Right atrium auricular region (tissue), 2 donors: ENCODE measurements around the gene SEPTIN14. TPM values are rescaled to one million over a fixed set of nuclear protein-coding genes. Genes with fewer than 3 reads are reported as not detected.
"Not testable (repeated sequence)": the region's sequence is repeated elsewhere in the genome, so short reads cannot be mapped to it uniquely, and the experiment has no call there.

ENCODE experiments used
- DNase-seq: peaks from one replicate; pipeline ENCODE4 v3.0.0-alpha.2; 2019; ENCODE audit warnings: low spot score
- H3K27ac ChIP-seq, 2 donors: fragments of 200-600 bp; sonication (generic); 1 replicate in 1 of 2; 2 replicates in 1 of 2; pipeline ENCODE4 v1.5.1; 2016 to 2019
- H3K27me3 ChIP-seq, 2 donors: fragments of 200-600 bp; sonication (generic); one replicate each; pipeline versions ENCODE4 v1.5.1 to v1.6.0; 2017 to 2019
- H3K36me3 ChIP-seq: fragments of 200-600 bp; sonication (generic); one replicate; pipeline ENCODE4 v1.5.1; 2016
- H3K4me1 ChIP-seq, 2 donors: fragments of 200-600 bp; sonication (generic); one replicate each; pipeline versions ENCODE4 v1.5.1 to v1.6.0; 2017 to 2019
- H3K4me3 ChIP-seq, 2 donors: fragments of 200-600 bp; sonication (generic); 1 replicate in 1 of 2; 2 replicates in 1 of 2; pipeline ENCODE4 v1.5.1; 2017 to 2019; ENCODE audit warnings: mild to moderate bottlenecking in 1 of 2, moderate library complexity in 1 of 2
- H3K9me3 ChIP-seq, 2 donors: fragments of 200-600 bp; sonication (generic); one replicate each; pipeline ENCODE4 v1.5.1; 2019
- total RNA-seq, 2 donors: library from RNA; depleted of rRNA; stranded (reverse); fragments of >200 nt; gene quantifications; one replicate each; pipeline ENCODE4 v1.1.0, GENCODE V29; 2016
- TF ChIP-seq, protein P1 (sequence below), 2 donors: fragments of 200-600 bp; sonication (generic); IDR thresholded peaks; one replicate each; pipeline ENCODE4 v1.5.1; 2019; ENCODE audit warnings: antibody characterized with exemption in 2 of 2

The SEPTIN14 gene
- total RNA-seq, 2 donors from 2014 or later, result not detected

DNA sequence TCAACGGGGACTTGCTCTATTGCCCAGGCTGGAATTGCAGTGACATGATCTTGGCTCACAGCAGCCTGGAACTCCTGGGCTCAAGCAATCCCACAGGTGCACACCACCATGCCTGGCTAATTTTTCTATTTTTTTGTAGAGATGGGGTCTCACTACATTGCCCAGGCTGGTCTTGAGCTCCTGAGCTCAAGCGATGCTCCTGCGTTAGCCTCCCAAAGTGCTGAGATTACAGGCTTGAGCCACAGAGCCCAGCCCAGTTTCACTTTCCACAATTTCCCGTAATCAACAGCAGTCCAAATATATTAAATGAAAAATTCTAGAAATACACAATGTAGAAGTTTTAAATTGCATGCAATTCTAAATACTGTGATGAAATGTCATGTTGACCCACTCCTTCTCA is 24.0 kb downstream of the SEPTIN14 start:
- DNase-seq, result no peak
- H3K9me3 ChIP-seq, result no peaks in the 10 kb centered on the region
- TF ChIP-seq, protein P1, sequence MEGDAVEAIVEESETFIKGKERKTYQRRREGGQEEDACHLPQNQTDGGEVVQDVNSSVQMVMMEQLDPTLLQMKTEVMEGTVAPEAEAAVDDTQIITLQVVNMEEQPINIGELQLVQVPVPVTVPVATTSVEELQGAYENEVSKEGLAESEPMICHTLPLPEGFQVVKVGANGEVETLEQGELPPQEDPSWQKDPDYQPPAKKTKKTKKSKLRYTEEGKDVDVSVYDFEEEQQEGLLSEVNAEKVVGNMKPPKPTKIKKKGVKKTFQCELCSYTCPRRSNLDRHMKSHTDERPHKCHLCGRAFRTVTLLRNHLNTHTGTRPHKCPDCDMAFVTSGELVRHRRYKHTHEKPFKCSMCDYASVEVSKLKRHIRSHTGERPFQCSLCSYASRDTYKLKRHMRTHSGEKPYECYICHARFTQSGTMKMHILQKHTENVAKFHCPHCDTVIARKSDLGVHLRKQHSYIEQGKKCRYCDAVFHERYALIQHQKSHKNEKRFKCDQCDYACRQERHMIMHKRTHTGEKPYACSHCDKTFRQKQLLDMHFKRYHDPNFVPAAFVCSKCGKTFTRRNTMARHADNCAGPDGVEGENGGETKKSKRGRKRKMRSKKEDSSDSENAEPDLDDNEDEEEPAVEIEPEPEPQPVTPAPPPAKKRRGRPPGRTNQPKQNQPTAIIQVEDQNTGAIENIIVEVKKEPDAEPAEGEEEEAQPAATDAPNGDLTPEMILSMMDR (IDR thresholded peaks at IDR 0.05), result no peak
- H3K4me1 ChIP-seq, result no peaks in the 10 kb centered on the region
- H3K27ac ChIP-seq, result no peak overlapping the region
- no peaks in the 10 kb centered on the region for H3K36me3 ChIP-seq
- no peaks in the 10 kb centered on the region for H3K27me3 ChIP-seq
- H3K4me3 ChIP-seq, result no peak overlapping the region

DNA sequence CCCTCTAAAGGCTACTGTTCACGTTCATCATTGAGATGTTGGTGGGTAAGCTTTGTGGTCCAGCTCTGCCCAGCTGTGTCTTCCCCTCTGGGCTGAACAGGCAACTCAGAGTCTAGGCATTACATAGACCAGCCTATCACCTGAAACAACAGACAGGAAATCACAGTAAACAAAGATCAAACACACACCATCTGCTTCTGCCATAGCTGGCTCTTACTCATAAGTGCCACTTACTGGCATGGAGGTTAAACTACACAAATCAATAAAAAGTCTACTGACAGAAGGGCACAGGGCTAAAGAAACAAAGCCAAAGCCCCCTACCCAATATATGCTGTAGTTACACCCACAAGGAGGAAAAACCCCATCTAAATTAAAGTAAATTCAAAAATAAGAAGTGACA is 35.0 kb downstream of the SEPTIN14 start:
- Histone ChIP-seq H3K27ac (no peak overlapping the region), H3K4me3 (no peak overlapping the region), H3K27me3 (no peaks in the 10 kb centered on the region), H3K4me1 (no peaks in the 10 kb centered on the region), H3K36me3 (no peaks in the 10 kb centered on the region), H3K9me3 (peaks cover 4 to 52% of the 10 kb centered on the region in 2 donors)
- TF ChIP-seq, protein P1 (IDR thresholded peaks at IDR 0.05), result no peak
- DNase-seq, result no peak

DNA sequence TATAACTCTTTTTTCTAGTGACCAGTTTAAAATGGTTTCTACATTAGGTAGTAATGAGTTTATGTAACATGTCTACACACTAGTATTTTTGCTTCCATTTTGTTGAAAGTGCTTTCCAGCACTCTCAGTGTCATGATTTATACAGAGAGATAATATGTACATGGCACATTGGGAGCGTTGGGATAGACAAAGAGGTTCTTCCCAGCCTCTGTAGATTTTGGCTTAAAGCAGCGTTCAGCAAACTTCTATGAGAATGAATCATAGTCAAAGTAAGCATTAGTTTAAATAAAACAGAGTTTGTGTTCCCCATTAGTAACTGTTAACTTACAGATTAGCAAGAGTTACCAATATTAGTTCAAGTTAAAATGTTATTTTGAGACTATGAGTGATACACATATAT is 43.9 kb downstream of the SEPTIN14 start:
- no peak for DNase-seq
- TF ChIP-seq, protein P1 (IDR thresholded peaks at IDR 0.05), result no peak
- Histone ChIP-seq H3K27ac (no peak overlapping the region), H3K27me3 (no peaks in the 10 kb centered on the region), H3K9me3 (peaks cover 4 to 43% of the 10 kb centered on the region in 2 donors), H3K4me1 (no peaks in the 10 kb centered on the region), H3K4me3 (no peak overlapping the region), H3K36me3 (no peaks in the 10 kb centered on the region)

DNA sequence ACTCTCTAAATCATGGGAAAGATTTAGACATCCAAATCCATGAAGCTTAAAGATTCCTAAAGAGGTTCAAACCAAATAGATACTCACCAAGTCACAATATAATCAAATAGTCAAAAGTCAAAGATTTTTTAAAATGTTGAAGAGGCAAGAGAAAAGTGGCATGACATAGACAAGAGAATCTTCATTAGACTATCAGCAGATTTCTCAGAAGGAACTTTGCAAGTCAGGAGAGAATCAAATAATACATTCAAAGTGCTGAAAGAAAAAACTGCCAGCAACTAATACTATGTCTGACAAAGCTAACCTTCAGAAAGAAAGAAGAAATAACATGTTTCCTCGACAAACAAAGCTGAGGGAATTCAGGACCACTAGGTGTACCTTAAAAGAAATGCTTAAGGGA is 65.3 kb downstream of the SEPTIN14 start:
- H3K9me3 ChIP-seq, result peaks cover 0 to 28% of the 10 kb centered on the region in 2 donors
- not testable (repeated sequence) for H3K4me3 ChIP-seq, H3K36me3 ChIP-seq, H3K4me1 ChIP-seq, H3K27ac ChIP-seq, H3K27me3 ChIP-seq, DNase-seq

DNA sequence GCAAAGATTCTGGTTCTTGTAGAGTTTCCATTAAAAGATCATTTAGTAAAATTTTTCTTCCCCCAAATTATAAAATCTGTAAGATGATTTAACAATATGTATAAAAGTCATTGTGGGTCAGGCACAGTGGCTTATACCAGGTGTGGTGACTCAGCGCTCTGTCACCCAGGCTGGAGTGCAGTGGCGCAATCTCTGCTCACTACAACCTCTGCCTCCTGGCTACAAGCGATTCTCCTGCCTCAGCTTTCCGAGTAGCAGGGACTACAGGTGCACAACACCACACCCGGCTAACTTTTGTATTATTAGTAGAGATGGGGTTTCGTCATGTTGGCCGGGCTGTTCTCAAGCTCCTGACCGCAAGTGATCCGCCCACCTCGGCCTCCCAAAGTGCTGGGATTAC is 68.0 kb downstream of the SEPTIN14 start:
- H3K36me3 ChIP-seq, result no peaks in the 10 kb centered on the region
- TF ChIP-seq, protein P1 (IDR thresholded peaks at IDR 0.05), result no peak
- H3K9me3 ChIP-seq, result peaks cover 0 to 28% of the 10 kb centered on the region in 2 donors
- no peaks in the 10 kb centered on the region for H3K27me3 ChIP-seq
- H3K4me3 ChIP-seq, result no peak overlapping the region
- no peak for DNase-seq
- no peak overlapping the region for H3K27ac ChIP-seq
- H3K4me1 ChIP-seq, result no peaks in the 10 kb centered on the region

DNA sequence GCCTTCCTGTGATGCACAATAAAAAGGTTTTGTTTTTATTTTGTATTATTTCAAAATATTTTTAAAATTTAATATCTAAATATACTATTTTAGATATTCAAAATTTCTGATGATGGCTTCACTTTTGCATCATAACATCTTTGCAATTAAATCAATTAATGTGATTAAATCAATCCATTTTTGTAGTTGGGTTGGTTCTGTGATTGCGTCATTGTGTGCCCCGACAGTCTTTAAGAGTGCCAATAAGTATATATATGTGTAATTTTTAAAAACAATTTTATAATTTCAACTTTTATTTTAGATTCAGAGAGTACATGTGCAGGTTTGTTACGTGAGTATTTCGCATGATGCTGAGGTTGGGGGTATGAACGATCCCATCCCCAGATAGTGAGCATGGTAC is 70.5 kb downstream of the SEPTIN14 start:
- H3K4me1 ChIP-seq, result no peaks in the 10 kb centered on the region
- DNase-seq, result no peak
- TF ChIP-seq, protein P1 (IDR thresholded peaks at IDR 0.05), result no peak

More for the DNA sequence above, 70.5 kb downstream of the SEPTIN14 start:
- Histone ChIP-seq H3K27ac (no peak overlapping the region), H3K36me3 (no peaks in the 10 kb centered on the region), H3K4me3 (no peak overlapping the region), H3K27me3 (no peaks in the 10 kb centered on the region), H3K9me3 (peaks cover 0 to 10% of the 10 kb centered on the region in 2 donors)
